H1 (cell line): ENCODE results near the gene MTHFS. TPM values are rescaled to one million over a fixed set of nuclear protein-coding genes. Genes with fewer than 3 reads are reported as not detected.

Source experiments
- CTCF ChIA-PET: fragments of 300-600 bp; sonication (Branson Sonifier 250); formaldehyde crosslinking; loops from one replicate; lab custom pipeline; 2021; ENCODE audit not compliant: partially characterized antibody; lab: Charles Lee
- POLR2A ChIA-PET: fragments of 300-600 bp; sonication (Branson Sonifier 250); formaldehyde crosslinking; loops from one replicate; lab custom pipeline; 2021; ENCODE audit warnings: inconsistent platforms; ENCODE audit not compliant: partially characterized antibody; lab: Charles Lee
- DNase-seq, 2 experiments: peaks; one replicate each; pipeline versions ENCODE4 v3.0.0 to v3.0.0-alpha.2; 2010 to 2022; ENCODE audit warnings: low spot score in 2 of 2, low read depth in 1 of 2, mixed read lengths in 1 of 2
- FAIRE-seq: peaks from 2 replicates; lab custom pipeline; 2011; peaks lifted over from hg19 to GRCh38; lab: Jason Lieb, UNC
- H2AFZ ChIP-seq: 2 replicates; pipeline ENCODE4 v1.8.1; 2012; ENCODE audit warnings: low read length, inconsistent platforms
- H2AK5ac ChIP-seq: 2 replicates; pipeline ENCODE4 v1.6.1; 2013; ENCODE audit warnings: low read depth, low read length
- H2BK120ac ChIP-seq: replicated peaks from 2 replicates; pipeline ENCODE3; 2013; ENCODE audit warnings: low read depth, low read length, inconsistent platforms
- H2BK12ac ChIP-seq: 2 replicates; pipeline ENCODE4 v1.6.1; 2013; ENCODE audit warnings: low read depth, low read length
- H2BK15ac ChIP-seq: 2 replicates; pipeline ENCODE4 v1.6.1; 2013; ENCODE audit warnings: low read length
- H2BK20ac ChIP-seq: 2 replicates; pipeline ENCODE4 v1.6.1; 2013; ENCODE audit warnings: low read length
- H2BK5ac ChIP-seq: 2 replicates; pipeline ENCODE4 v1.6.1; 2013; ENCODE audit warnings: low read depth, low read length
- H3K14ac ChIP-seq: 2 replicates; pipeline ENCODE4 v1.6.1; 2013; ENCODE audit warnings: inconsistent platforms; ENCODE audit not compliant: insufficient read length
- H3K18ac ChIP-seq: 2 replicates; pipeline ENCODE4 v1.6.1; 2013; ENCODE audit warnings: low read length; ENCODE audit errors: extremely low read depth
- H3K23ac ChIP-seq: 2 replicates; pipeline ENCODE4 v1.6.1; 2013; ENCODE audit warnings: inconsistent platforms; ENCODE audit not compliant: insufficient read length
- H3K23me2 ChIP-seq: 2 replicates; pipeline ENCODE4 v1.6.1; 2013; ENCODE audit warnings: low read depth, low read length
- H3K27ac ChIP-seq: 2 replicates; pipeline ENCODE4 v1.6.1; 2011; ENCODE audit warnings: low read depth, low read length, inconsistent platforms
- H3K27me3 ChIP-seq, 4 experiments: replicated peaks in 1 of 4; 1 replicate in 1 of 4; 2 replicates in 3 of 4; pipeline versions ENCODE4 v1.6.1 to v1.8.1; 2011 to 2013; ENCODE audit warnings: low read length in 3 of 4, mild to moderate bottlenecking in 3 of 4, inconsistent platforms in 2 of 4, mixed read lengths in 2 of 4, moderate library complexity in 1 of 4; ENCODE audit not compliant: control insufficient read depth in 3 of 4, insufficient read depth in 3 of 4; ENCODE audit errors: extremely low read depth in 1 of 4
- H3K36me3 ChIP-seq, 4 experiments: 2 replicates each; pipeline versions ENCODE4 v1.6.1 to v1.8.1; 2011 to 2013; ENCODE audit warnings: mild to moderate bottlenecking in 4 of 4, low read length in 3 of 4, moderate library complexity in 2 of 4, control low read depth in 1 of 4, inconsistent platforms in 1 of 4; ENCODE audit not compliant: insufficient read depth in 4 of 4, control insufficient read depth in 2 of 4
- H3K4ac ChIP-seq: replicated peaks from 2 replicates; pipeline ENCODE3; 2013; ENCODE audit warnings: low read length, low read depth, mixed read lengths, inconsistent platforms; ENCODE audit not compliant: insufficient read length
- H3K4me1 ChIP-seq, 4 experiments: replicated peaks in 1 of 4; 1 replicate in 1 of 4; 2 replicates in 3 of 4; pipeline versions ENCODE4 v1.6.1 to v1.8.1; 2011 to 2013; ENCODE audit warnings: low read length in 3 of 4, inconsistent platforms in 2 of 4, mixed read lengths in 1 of 4; ENCODE audit not compliant: insufficient read depth in 4 of 4, control insufficient read depth in 3 of 4
- H3K4me2 ChIP-seq, 2 experiments: 2 replicates each; pipeline versions ENCODE4 v1.6.1 to v1.8.1; 2011 to 2013; ENCODE audit warnings: low read depth in 2 of 2, low read length in 2 of 2, control low read depth in 1 of 2, inconsistent platforms in 1 of 2, mild to moderate bottlenecking in 1 of 2; ENCODE audit not compliant: insufficient read depth in 1 of 2
- H3K4me3 ChIP-seq, 4 experiments: fragments of 200-600, 300-600 bp in 1 of 4; sonication (generic), shearing (Covaris generic), sonication (Bioruptor Twin) in 1 of 4; 2 replicates each; pipeline versions ENCODE4 v1.5.1 to v1.8.1; 2011 to 2016; ENCODE audit warnings: low read length in 4 of 4, low read depth in 3 of 4, control low read depth in 2 of 4, inconsistent platforms in 2 of 4, mild to moderate bottlenecking in 2 of 4, mixed read lengths in 1 of 4, moderate library complexity in 1 of 4; ENCODE audit not compliant: insufficient read depth in 2 of 4; ENCODE audit errors: extremely low read depth in 1 of 4
- H3K56ac ChIP-seq: replicated peaks from 2 replicates; pipeline ENCODE3; 2013; ENCODE audit warnings: low read depth, mild to moderate bottlenecking, mixed read lengths, low read length, inconsistent platforms; ENCODE audit not compliant: insufficient read length
- H3K79me1 ChIP-seq: 2 replicates; pipeline ENCODE4 v1.6.1; 2013; ENCODE audit warnings: low read depth, low read length, control low read depth
- H3K79me2 ChIP-seq, 2 experiments: 2 replicates each; pipeline versions ENCODE4 v1.6.1 to v1.8.1; 2012 to 2013; ENCODE audit warnings: low read length in 2 of 2, mild to moderate bottlenecking in 2 of 2, inconsistent platforms in 1 of 2; ENCODE audit not compliant: insufficient read depth in 2 of 2, control insufficient read depth in 1 of 2
- H3K9ac ChIP-seq, 4 experiments: replicated peaks in 1 of 4; 1 replicate in 1 of 4; 2 replicates in 3 of 4; pipeline versions ENCODE4 v1.6.1 to v1.8.1; 2011 to 2013; ENCODE audit warnings: low read depth in 3 of 4, low read length in 3 of 4, control low read depth in 2 of 4, mild to moderate bottlenecking in 2 of 4, moderate library complexity in 2 of 4, inconsistent platforms in 1 of 4; ENCODE audit errors: extremely low read depth in 1 of 4
- H3K9me3 ChIP-seq, 2 experiments: 2 replicates each; pipeline versions ENCODE4 v1.6.1 to v1.8.1; 2012 to 2013; ENCODE audit warnings: mild to moderate bottlenecking in 2 of 2, moderate library complexity in 2 of 2, control low read depth in 1 of 2, inconsistent platforms in 1 of 2, low read depth in 1 of 2, low read length in 1 of 2, mixed read lengths in 1 of 2; ENCODE audit not compliant: insufficient read depth in 2 of 2
- H4K20me1 ChIP-seq, 2 experiments: replicated peaks in 1 of 2; 2 replicates each; pipeline versions ENCODE3 to v1.8.1; 2011 to 2013; ENCODE audit warnings: inconsistent platforms in 2 of 2, low read length in 2 of 2, mild to moderate bottlenecking in 1 of 2; ENCODE audit not compliant: insufficient read depth in 2 of 2, control insufficient read depth in 1 of 2
- H4K5ac ChIP-seq: 2 replicates; pipeline ENCODE4 v1.6.1; 2013; ENCODE audit warnings: low read length, low read depth, mixed read lengths, inconsistent platforms; ENCODE audit not compliant: insufficient read length
- H4K8ac ChIP-seq: 2 replicates; pipeline ENCODE4 v1.8.0; 2013; ENCODE audit warnings: mild to moderate bottlenecking, moderate library complexity, low read length, inconsistent platforms; ENCODE audit not compliant: insufficient read depth; ENCODE audit errors: extremely low read depth
- H4K91ac ChIP-seq: replicated peaks from 2 replicates; pipeline ENCODE3; 2013; ENCODE audit warnings: low read length, mixed read lengths, inconsistent platforms; ENCODE audit not compliant: insufficient read length
- JUN ChIP-seq: IDR thresholded peaks from 2 replicates; pipeline ENCODE4 v1.6.1; 2011; ENCODE audit warnings: low read depth, mild to moderate bottlenecking, improper control_type of control experiment, low read length
- SP4 ChIP-seq: IDR thresholded peaks from 2 replicates; pipeline ENCODE4 v1.6.1; 2012; ENCODE audit warnings: low read length, inconsistent platforms
- WGBS, 2 experiments: shearing (Covaris generic) in 1 of 2; methylation state at CpG; one replicate each; pipeline versions ENCODE4 v1.1.6 to v1.1.7; 2013 to 2015; ENCODE audit warnings: low lambda C conversion rate in 2 of 2, mixed read lengths in 2 of 2, inconsistent platforms in 1 of 2, low coverage in 1 of 2, missing lambda C conversion rate in 1 of 2; ENCODE audit not compliant: insufficient replicate concordance in 2 of 2, insufficient coverage in 1 of 2, insufficient read length in 1 of 2; ENCODE audit errors: extremely low coverage in 1 of 2, missing lambda C conversion rate in 1 of 2; 5-methylcytosine and 5-hydroxymethylcytosine counted together
- polyA plus RNA-seq, 7 experiments: library from polyadenylated mRNA; depleted of rRNA in 3 of 7; stranded (reverse) in 5 of 7; unstranded in 2 of 7; fragments of >200 nt in 5 of 7; fragments of 200-250 nt in 2 of 7; gene quantifications; 1 replicate in 5 of 7; 2 replicates in 1 of 7; 4 replicates in 1 of 7; pipeline versions ENCODE4 v1.2.1 to v1.2.3, GENCODE V29; 2011 to 2013; ENCODE audit warnings: missing spikeins in 2 of 7, mixed read lengths in 2 of 7
- total RNA-seq: library from RNA; stranded (reverse); fragmentation: NEBNext Ultra II Directional; extraction: Animal tissue kit (Norgen Biotek cat#: 25700); gene quantifications from 2 replicates; pipeline ENCODE4 v1.2.1, GENCODE V29; 2021

MTHFS gene
- total and polyA plus RNA-seq, 2 of the 8 experiments (the other 6 are each of a cell fraction or from before 2014, with no cell fraction given), result 27.3 to 37.2 TPM

GRCh38 chr15:79811406-79812405 is 85.1 kb downstream of the MTHFS start:
- H4K20me1 ChIP-seq, result no peaks in the 10 kb centered on the region
- no peak overlapping the region for H4K8ac ChIP-seq
- no peak overlapping the region for H3K4me3 ChIP-seq
- H2AK5ac ChIP-seq, result no peak overlapping the region
- H3K4me2 ChIP-seq, result no peak overlapping the region
- H3K14ac ChIP-seq, result no peak overlapping the region
- H3K9me3 ChIP-seq, result no peaks in the 10 kb centered on the region
- H3K23me2 ChIP-seq, result no peaks in the 10 kb centered on the region
- no peaks in the 10 kb centered on the region; the same call in 1 of the 2 replicates for H3K79me1 ChIP-seq
- H3K27ac ChIP-seq, result no peak overlapping the region
- H3K23ac ChIP-seq, result no peak overlapping the region
- no peak overlapping the region for H3K56ac ChIP-seq
- H3K36me3 ChIP-seq, result no peaks in the 10 kb centered on the region
- H3K4me1 ChIP-seq, result peaks cover 0 to 2% (median under 1%) of the 10 kb centered on the region in 4 experiments; a peak in 2 of 7 replicates
- H2BK12ac ChIP-seq, result no peak overlapping the region
- H2BK15ac ChIP-seq, result no peak overlapping the region
- ChIA-PET CTCF (interaction anchor here (0.5 to 2.1 kb wide), 3 partner anchors 10 to 644 kb away, joined by 3 to 7 read pairs (median 5); no protein-coding TSS in a partner anchor), POLR2A (no interaction called here)
- H3K4ac ChIP-seq, result no peak overlapping the region
- no peak overlapping the region for H2AFZ ChIP-seq
- no peak for DNase-seq
- H4K5ac ChIP-seq, result no peak overlapping the region
- H3K27me3 ChIP-seq, result peaks cover 0 to 1% (median 0%) of the 10 kb centered on the region in 4 experiments; a peak in 1 of 7 replicates
- no peak overlapping the region for H3K18ac ChIP-seq
- no peak overlapping the region for H2BK20ac ChIP-seq
- FAIRE-seq, result no peak
- WGBS, 2 experiments, result 91% methylated on average over 15 of the region's 15 CpGs; no CpG with 5 or more reads in 1 of the 2 experiments
- H2BK5ac ChIP-seq, result no peak overlapping the region
- no peak overlapping the region for H2BK120ac ChIP-seq
- H3K79me2 ChIP-seq, result no peaks in the 10 kb centered on the region
- TF ChIP-seq JUN (no peak), SP4 (no peak)
- no peak overlapping the region for H3K9ac ChIP-seq
- H4K91ac ChIP-seq, result no peak overlapping the region
